Muscle of leg (tissue), 11 donors: ENCODE results near the gene CAPG. TPM values are rescaled to one million over a fixed set of nuclear protein-coding genes. Genes with fewer than 3 reads are reported as not detected.
A peak's percentile ranks its signal among the peaks of the same experiment; 100 is the strongest.
"Not testable (repeated sequence)": the region's sequence is repeated elsewhere in the genome, so short reads cannot be mapped to it uniquely, and the experiment has no call there.

Experiments used
- DNase-seq: peaks from one replicate; pipeline ENCODE4 v3.0.0; 2013
- H3K27ac ChIP-seq: one replicate; pipeline ENCODE4 v1.5.1; 2013; ENCODE audit warnings: mild to moderate bottlenecking, low read length, control low read depth
- H3K27me3 ChIP-seq: one replicate; pipeline ENCODE4 v1.6.1; 2013; ENCODE audit warnings: low read length; ENCODE audit not compliant: control insufficient read depth, insufficient read depth
- H3K36me3 ChIP-seq: one replicate; pipeline ENCODE4 v1.6.1; 2013; ENCODE audit warnings: low read length; ENCODE audit not compliant: control insufficient read depth, insufficient read depth
- H3K4me1 ChIP-seq: one replicate; pipeline ENCODE4 v1.6.1; 2013; ENCODE audit warnings: low read length; ENCODE audit not compliant: control insufficient read depth, insufficient read depth
- H3K4me3 ChIP-seq: one replicate; pipeline ENCODE4 v1.5.1; 2013; ENCODE audit warnings: low read length, control low read depth
- H3K9me3 ChIP-seq: replicated peaks from 2 replicates; pipeline ENCODE4 v1.6.1; 2013; ENCODE audit warnings: low read depth, low read length; ENCODE audit not compliant: control insufficient read depth
- WGBS: methylation state at CpG from one replicate; pipeline ENCODE4 v1.1.5; 2013; ENCODE audit warnings: missing lambda C conversion rate; ENCODE audit not compliant: insufficient coverage; 5-methylcytosine and 5-hydroxymethylcytosine counted together
- polyA plus RNA-seq, 8 donors: library from polyadenylated mRNA; unstranded; fragments of 120-200 nt; gene quantifications; one replicate each; pipeline versions ENCODE4 v1.2.1 to v1.2.3, GENCODE V29; 2013; ENCODE audit warnings: inconsistent platforms in 1 of 8, low replicate concordance in 1 of 8; ENCODE audit not compliant: insufficient read length in 8 of 8, insufficient read depth in 1 of 8
- total RNA-seq: library from RNA; stranded (reverse); fragments of 120-200 nt; gene quantifications from one replicate; pipeline ENCODE4 v1.2.4, GENCODE V29; 2013

The CAPG gene
- total and polyA plus RNA-seq, 9 donors = 13.9 to 48.5 (median 26.4) TPM

DNA sequence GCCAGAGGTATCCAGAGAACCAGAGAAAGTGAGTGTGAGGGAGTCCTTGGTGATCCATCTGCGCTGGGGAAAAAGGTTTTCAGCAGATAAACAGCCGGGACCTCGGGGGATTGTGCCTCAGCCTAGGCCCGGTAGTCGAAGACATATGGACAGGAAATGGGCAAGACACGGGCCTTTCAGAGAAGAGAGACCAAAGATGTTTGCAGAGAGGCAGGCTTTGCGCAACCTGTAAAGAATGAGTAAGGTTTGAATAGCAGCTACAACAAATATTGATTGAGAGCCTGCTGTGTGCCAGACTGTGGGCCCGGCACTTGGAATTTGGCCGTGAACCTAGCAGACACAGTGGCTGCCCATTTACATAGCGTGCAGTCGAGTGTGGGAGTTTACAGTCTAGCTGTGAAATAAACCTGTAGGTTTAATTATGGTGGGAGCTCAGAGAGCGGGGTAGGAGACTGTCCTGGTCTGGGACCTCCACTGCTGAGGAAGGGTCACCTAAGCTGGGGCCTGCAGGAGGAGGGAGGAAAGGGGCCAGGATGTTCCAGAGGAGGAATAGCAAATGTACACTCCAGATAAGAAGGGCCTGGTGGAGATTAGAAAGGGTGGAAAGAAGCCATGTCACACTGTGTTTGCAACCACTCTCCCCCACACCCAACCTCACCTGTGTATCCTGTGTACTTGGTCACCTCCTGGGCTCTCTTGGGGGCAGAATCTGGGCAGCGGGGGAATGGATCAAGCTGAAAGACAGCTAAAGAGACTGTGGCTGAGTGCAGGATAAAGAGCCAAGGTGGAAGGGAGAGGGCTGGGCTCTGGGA, 11.3 kb upstream of the CAPG start:
- H3K27ac ChIP-seq = peak overlapping the region; percentile 62
- WGBS = 43% methylated on average over 10 of the region's 13 CpGs
- H3K9me3 ChIP-seq = no peaks in the 10 kb centered on the region
- H3K4me1 ChIP-seq = peaks cover 42% of the 10 kb centered on the region
- no peak overlapping the region for H3K4me3 ChIP-seq
- no peaks in the 10 kb centered on the region for H3K27me3 ChIP-seq
- no peak for DNase-seq
- H3K36me3 ChIP-seq = no peaks in the 10 kb centered on the region

DNA sequence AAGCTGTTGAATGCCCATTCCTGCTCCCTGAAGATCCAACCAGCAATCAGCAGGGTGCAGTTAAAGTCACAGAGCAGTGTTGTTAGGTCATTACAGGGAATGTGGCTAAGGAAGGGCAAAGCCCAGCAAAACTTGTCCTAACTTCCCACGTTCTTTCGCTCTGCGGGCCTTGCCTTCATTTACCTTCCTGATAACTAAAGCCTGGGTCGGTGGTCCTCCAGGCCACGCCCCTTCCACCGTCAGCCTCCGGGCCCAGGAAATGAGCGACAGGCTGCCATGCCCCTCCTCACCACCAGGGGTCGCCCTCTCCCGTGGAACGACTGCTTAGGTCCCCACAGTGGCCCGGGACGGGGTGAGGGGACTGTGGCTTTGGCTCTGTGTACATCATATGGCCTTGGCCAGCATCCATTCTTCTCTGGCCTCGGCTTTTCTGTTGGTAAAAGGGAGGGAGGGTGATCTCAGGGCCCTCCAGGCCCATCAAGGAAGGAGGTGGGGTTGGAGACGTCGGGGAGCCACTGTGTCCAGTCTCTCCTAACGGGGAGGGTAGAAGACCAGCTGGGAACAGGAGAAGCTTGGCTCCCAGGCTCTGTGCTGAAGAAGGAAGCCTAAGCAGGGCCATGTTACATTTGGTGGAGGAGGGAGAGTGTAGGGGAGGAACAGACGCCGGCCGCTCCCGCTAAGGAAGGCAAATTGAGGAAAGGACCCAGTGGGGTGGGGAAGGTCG, 10.5 kb upstream of the CAPG start:
- Histone ChIP-seq H3K9me3 (no peaks in the 10 kb centered on the region), H3K27ac (peak overlapping the region; percentile 62), H3K4me1 (peaks cover 42% of the 10 kb centered on the region), H3K4me3 (no peak overlapping the region), H3K27me3 (no peaks in the 10 kb centered on the region), H3K36me3 (no peaks in the 10 kb centered on the region)
- WGBS = 16% methylated on average over 14 of the region's 22 CpGs
- peak; percentile 89 for DNase-seq

DNA sequence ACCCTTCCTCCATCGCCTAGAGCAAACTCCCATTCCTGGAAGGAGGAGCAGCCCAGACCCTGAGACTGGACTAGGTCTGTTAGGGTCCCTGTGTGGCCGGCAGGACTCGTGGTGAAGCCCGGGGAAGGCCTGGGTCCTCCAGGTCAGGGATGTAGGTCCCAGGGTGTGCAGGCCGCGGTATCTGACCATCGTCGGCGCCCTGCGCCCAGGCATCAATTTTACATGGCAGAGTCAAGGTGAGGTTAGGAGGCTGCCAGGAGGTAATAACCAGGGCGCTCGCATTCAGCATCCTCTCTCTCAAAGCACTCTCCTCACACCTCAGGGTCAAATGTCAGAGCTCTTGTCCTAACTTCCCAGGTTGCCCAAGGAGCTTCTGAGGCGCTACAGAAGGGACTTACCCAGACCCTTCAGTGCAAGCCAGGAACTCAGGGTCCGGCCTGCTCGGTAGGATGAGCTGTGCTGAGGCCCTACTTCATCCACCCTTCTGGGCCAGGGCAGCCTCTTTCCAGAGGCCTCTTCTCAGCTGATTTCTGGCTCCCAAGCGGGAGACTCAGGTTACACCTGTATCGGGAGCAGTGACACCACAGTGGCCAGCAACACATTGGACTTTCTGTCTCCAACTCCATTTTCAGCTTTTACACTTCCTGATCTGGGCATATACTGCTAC, 9.0 kb upstream of the CAPG start:
- no peak for DNase-seq
- H3K36me3 ChIP-seq = no peaks in the 10 kb centered on the region
- peaks cover 2% of the 10 kb centered on the region for H3K27me3 ChIP-seq
- H3K9me3 ChIP-seq = no peaks in the 10 kb centered on the region
- peak overlapping the region; percentile 88 for H3K4me3 ChIP-seq
- H3K4me1 ChIP-seq = peaks cover 42% of the 10 kb centered on the region
- peak overlapping the region; percentile 97 for H3K27ac ChIP-seq
- 56% methylated on average over 6 of the region's 17 CpGs for WGBS

DNA sequence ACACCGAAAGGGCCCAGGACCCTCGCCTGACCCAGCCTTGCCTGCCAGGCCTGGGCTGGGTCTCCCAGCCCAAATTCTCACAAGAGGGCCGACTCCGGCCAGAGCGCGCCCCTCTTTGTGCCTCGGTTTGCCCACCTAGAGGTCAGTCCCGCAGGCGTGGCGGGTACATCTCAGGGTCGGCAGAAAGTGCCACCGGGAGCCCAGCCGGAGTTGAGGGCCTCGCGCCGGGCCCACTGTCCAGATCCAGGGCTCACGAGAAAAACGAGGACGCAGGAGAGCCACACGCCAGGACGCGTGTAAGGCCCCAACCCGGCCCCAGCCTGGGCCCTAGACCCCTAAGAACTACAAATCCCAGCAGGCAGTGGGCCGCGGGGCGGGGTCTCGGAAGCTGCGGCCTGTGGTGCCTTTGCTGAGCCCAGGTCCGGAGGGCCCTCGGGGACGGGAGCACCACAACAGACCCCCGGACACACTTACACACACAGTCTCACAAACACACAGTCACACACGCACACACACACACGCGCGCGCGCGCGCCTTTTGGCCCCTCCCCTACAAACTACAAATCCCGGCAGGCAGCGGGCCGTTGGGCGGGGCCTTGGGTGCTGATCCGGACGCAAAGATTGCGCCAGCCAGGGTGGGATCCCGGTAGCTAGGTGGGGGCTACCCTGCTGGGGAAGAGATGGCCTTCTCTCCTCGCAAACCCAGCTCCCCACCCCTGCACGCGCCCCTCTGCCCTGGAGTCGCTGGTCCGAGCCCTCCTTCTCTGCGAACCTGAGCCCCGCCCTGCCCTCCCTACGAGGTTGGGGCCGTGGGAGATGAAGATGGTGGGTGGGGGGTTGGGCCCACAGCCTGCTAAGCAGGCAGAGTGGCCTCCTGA, 8.2 kb upstream of the CAPG start, which contains the start of gene SH2D6:
Gene SH2D6, plus strand, starts transcription at position 583 of the 877 bp plus-strand sequence. CDS start 10,752 bp downstream, outside the sequence.
- WGBS = 24% methylated on average over 38 of the region's 57 CpGs
- no peaks in the 10 kb centered on the region for H3K9me3 ChIP-seq
- peak within 1 kb of the TSS; percentile 88 for H3K4me3 ChIP-seq
- H3K4me1 ChIP-seq = peaks cover 41% of the 10 kb centered on the region
- peak; percentile 94 for DNase-seq
- no peaks in the 10 kb centered on the region for H3K36me3 ChIP-seq
- H3K27me3 ChIP-seq = peaks cover 7% of the 10 kb centered on the region
- peak within 1 kb of the TSS; percentile 97 for H3K27ac ChIP-seq

DNA sequence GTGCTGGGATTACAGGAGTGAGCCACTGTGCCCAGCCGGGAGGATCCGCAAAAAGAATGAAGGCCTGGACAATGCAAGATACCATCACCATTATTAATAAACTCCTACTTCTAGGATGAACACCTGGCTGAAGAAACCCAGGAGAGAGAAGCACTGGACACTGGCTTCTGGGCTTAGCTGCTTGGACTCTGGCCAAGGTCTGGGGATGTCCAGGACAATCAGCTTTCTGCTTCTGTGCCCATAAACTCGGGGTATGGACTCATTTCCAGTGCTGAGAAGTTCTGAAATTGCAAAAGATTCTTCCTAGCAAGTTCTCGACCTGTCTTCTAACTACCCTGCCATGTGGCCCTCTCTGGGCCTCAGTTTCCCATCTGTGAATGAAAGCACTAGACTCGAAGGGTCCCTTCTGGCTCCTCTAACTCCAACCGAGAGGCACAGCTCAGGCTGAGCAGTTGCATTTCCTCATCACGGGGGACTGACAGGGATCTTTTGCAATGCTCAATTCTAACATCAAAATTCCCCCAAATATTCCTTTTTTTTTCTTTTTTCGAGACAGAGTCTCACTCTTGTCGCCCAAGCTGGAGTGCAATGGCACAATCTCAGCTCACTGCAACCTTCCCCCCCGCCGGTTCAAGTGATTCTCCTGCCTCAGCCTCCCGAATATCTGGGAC, 5.9 kb upstream of the CAPG start:
- no peak overlapping the region for H3K4me3 ChIP-seq
- no peak overlapping the region for H3K27ac ChIP-seq
- no peak for DNase-seq
- H3K36me3 ChIP-seq = no peaks in the 10 kb centered on the region
- peaks cover 30% of the 10 kb centered on the region for H3K4me1 ChIP-seq
- H3K27me3 ChIP-seq = peaks cover 11% of the 10 kb centered on the region
- 68% methylated on average over 8 of the region's 12 CpGs for WGBS
- no peaks in the 10 kb centered on the region for H3K9me3 ChIP-seq

DNA sequence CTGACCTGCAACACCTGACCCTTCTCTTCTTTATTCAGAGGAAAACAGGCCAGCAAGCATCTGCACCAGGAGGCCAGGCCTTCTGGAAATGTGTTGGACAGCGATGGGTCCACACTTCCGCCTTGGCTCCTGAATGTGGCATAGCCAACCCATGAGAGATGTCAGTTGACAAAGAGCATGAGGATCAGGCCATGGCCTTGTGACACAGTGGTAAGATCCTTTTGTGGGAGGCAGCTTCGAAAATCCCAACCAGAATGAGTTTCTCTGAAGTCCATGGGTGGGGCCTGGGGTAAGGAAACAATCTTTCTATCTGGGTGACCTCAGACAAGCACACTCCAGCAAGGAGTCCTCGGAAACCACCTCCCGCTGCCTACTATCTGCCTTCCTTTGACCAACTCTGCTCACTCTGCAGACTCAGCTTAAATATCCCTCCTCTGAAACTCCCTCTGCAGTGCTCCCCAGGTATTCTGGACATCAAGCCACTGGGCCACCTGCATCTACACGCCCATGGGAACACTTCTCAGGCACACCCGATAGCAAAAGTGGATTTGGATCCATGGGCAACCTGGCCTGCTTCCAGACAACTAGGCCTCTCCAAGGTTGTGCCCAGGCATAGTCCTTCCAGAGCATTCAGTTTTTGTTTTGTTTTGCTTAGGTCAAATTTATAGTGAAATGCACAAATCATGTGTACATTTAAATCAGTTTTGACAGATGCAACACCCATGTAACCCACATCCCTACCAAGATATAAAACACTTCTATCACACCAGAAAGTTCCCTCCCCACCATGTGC, 4.8 kb upstream of the CAPG start:
- H3K36me3 ChIP-seq = no peaks in the 10 kb centered on the region
- peaks cover 28% of the 10 kb centered on the region for H3K4me1 ChIP-seq
- no peaks in the 10 kb centered on the region for H3K9me3 ChIP-seq
- 91% methylated on average over 6 of the region's 7 CpGs for WGBS
- H3K27me3 ChIP-seq = peaks cover 11% of the 10 kb centered on the region
- no peak overlapping the region for H3K4me3 ChIP-seq
- no peak overlapping the region for H3K27ac ChIP-seq
- DNase-seq = no peak

DNA sequence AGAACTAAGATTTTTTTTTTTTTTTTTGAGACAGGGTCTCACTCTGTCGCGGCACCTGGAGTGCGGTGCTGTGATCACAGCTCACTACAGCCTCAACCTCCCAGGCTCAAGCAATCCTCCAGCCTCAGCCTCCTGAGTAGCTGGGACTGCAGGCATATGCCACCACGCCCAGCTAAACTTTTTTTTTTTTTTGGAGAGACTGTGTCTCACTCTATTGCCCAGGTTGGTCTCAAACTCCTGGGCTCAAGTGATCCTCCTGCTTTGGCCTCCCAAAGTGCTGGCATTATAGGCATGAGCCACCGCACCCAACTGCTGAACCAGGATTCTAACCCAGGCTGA, 4.2 kb upstream of the CAPG start:
- H3K27me3 ChIP-seq = peaks cover 11% of the 10 kb centered on the region
- not testable (repeated sequence) for H3K27ac ChIP-seq, DNase-seq, H3K9me3 ChIP-seq, H3K4me3 ChIP-seq, H3K36me3 ChIP-seq
- 100% methylated on average over 1 of the region's 5 CpGs for WGBS
- peaks cover 32% of the 10 kb centered on the region for H3K4me1 ChIP-seq

DNA sequence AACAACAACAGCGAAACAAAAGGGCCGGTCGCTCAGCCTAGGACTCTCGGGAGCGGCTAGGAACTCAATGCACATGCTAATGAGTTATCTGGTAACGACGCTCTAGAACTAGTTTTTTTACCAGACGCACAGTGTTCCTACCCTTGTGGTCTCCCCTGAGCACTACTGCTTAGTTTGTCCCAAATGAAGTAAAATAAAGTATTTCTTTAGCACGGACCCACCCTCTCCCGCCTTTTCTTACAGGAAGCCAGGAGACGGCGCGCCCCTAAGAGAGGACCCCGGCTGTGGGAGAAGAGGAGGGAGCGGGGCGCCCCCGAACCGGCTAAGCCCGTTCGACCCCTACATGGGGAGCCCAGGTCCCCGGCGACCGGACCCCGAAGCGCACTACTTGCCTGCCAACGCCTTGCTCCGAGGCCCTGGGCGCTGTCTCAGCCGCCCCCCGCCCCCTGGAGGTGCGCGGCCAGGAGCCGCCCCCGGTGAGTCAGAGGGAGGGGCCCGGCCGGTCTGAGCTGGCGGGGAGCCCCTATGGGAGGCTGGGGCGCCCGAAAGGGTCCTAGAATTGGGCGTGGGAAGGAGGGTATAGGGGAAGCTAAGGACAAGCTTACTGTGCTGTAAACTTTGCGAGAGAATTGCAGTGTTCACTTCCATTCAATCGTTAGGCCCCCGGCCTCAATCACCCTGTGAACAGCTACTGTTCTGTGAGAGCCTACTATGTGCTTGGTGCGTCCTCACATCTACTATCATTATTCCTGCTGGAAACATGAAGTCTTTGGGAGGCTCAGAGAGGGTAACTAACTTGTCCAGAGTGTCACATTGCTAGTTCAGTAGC, 3.6 kb upstream of the CAPG start:
- Histone ChIP-seq H3K9me3 (no peaks in the 10 kb centered on the region), H3K27ac (no peak overlapping the region), H3K4me1 (peaks cover 30% of the 10 kb centered on the region), H3K36me3 (no peaks in the 10 kb centered on the region), H3K4me3 (peak overlapping the region; percentile 58), H3K27me3 (peaks cover 11% of the 10 kb centered on the region)
- WGBS = 1% methylated on average over 29 of the region's 44 CpGs
- DNase-seq = peak; percentile 76
